ENCODE results near the gene NKAIN2.

The NKAIN2 gene

DNA sequence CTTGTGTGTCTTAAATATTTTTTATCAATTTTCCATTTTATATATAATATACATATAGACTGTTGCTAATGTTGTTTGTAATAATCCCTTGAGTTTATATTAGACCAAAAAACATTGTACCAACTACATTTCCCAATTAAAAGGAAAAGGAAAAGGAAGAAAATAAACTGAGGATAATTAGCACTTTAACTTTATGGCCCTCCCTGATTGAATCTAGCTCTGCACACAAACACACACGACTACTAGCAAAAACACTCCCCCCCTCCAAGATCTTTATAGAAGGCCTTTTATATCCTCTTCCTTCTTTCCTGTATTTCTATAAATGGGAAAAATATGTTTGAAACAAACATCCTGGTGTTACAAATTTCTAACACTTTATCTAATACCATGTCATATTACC, 276.8 kb downstream of the NKAIN2 start:
- Mint-ChIP-seq H3K4me1 (no peaks in the 10 kb centered on the region), H3K4me3 (no peak overlapping the region), H3K27ac (no peak overlapping the region), H3K36me3 (no peaks in the 10 kb centered on the region), H3K27me3 (no peaks in the 10 kb centered on the region), H3K9me3 (no peaks in the 10 kb centered on the region)

- no peaks in the 10 kb centered on the region for H3K4me1 Mint-ChIP-seq
- no peak overlapping the region for H3K27ac Mint-ChIP-seq
- H3K4me3 Mint-ChIP-seq, result no peak overlapping the region
- no peaks in the 10 kb centered on the region for H3K27me3 Mint-ChIP-seq
- H3K36me3 Mint-ChIP-seq, result no peaks in the 10 kb centered on the region
- H3K9me3 Mint-ChIP-seq, result no peaks in the 10 kb centered on the region
Measured at GRCh38 chr6:124090491-124090890, 286.8 kb downstream of the NKAIN2 start.

- H3K27ac Mint-ChIP-seq, result no peak overlapping the region
- no peaks in the 10 kb centered on the region for H3K4me1 Mint-ChIP-seq
Measured at GRCh38 chr6:124099520-124099919, 295.9 kb downstream of the NKAIN2 start.

GRCh38 chr6:124110514-124110913, 306.8 kb downstream of the NKAIN2 start:
- H3K9me3 Mint-ChIP-seq, result peaks cover 20% of the 10 kb centered on the region
- no peak overlapping the region for H3K4me3 Mint-ChIP-seq
- H3K27ac Mint-ChIP-seq, result no peak overlapping the region
- H3K4me1 Mint-ChIP-seq, result no peaks in the 10 kb centered on the region
- H3K27me3 Mint-ChIP-seq, result no peaks in the 10 kb centered on the region
- no peaks in the 10 kb centered on the region for H3K36me3 Mint-ChIP-seq

More at GRCh38 chr6:124099520-124099919, 295.9 kb downstream of the NKAIN2 start:
- Mint-ChIP-seq H3K9me3 (no peaks in the 10 kb centered on the region), H3K36me3 (no peaks in the 10 kb centered on the region), H3K27me3 (no peaks in the 10 kb centered on the region), H3K4me3 (no peak overlapping the region)

- Mint-ChIP-seq H3K4me1 (no peaks in the 10 kb centered on the region), H3K4me3 (no peak overlapping the region), H3K27ac (no peak overlapping the region), H3K27me3 (no peaks in the 10 kb centered on the region), H3K9me3 (no peaks in the 10 kb centered on the region), H3K36me3 (no peaks in the 10 kb centered on the region)
Measured at GRCh38 chr6:124119596-124119995, 315.9 kb downstream of the NKAIN2 start.

DNA sequence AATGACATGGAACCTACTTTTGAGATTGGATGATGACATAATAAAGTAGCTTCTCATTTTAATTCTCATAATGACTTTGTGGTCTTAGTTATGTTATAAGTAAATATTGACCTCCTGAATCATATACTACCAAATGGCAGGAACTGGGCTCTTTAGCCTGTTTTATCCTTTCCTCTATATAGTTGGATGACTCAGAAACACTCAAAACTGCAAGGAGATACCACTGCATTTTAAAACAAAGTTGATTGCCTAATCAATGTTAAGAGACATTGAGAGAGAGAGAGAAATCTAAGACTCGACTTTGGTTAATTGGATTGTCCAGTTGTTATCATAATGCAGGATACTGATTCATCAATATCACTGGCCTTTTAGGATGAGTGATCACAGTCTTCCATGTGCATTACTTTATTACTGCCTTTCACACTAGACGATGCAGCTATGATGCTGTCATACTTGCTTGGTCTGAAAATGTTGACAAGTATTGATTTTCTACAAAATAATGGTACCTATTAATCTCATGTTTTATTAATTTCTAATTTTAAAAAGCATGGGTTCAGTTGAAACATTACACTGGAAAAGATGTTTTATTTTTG, 320.0 kb downstream of the NKAIN2 start:
- no peak overlapping the region for H3K27ac Mint-ChIP-seq
- no peaks in the 10 kb centered on the region for H3K27me3 Mint-ChIP-seq
- H3K36me3 Mint-ChIP-seq, result no peaks in the 10 kb centered on the region
- H3K9me3 Mint-ChIP-seq, result no peaks in the 10 kb centered on the region
- no peaks in the 10 kb centered on the region for H3K4me1 Mint-ChIP-seq
- no peak overlapping the region for H3K4me3 Mint-ChIP-seq

- Mint-ChIP-seq H3K27ac (no peak overlapping the region), H3K9me3 (no peaks in the 10 kb centered on the region), H3K4me1 (no peaks in the 10 kb centered on the region), H3K27me3 (no peaks in the 10 kb centered on the region), H3K4me3 (no peak overlapping the region), H3K36me3 (no peaks in the 10 kb centered on the region)
Measured at GRCh38 chr6:124131259-124131658, 327.6 kb downstream of the NKAIN2 start.

- H3K27me3 Mint-ChIP-seq, result no peaks in the 10 kb centered on the region
- H3K4me3 Mint-ChIP-seq, result no peak overlapping the region
- no peaks in the 10 kb centered on the region for H3K9me3 Mint-ChIP-seq
- H3K27ac Mint-ChIP-seq, result no peak overlapping the region
- H3K4me1 Mint-ChIP-seq, result no peaks in the 10 kb centered on the region
- H3K36me3 Mint-ChIP-seq, result no peaks in the 10 kb centered on the region
Measured at GRCh38 chr6:124131779-124132178, 328.1 kb downstream of the NKAIN2 start.

DNA sequence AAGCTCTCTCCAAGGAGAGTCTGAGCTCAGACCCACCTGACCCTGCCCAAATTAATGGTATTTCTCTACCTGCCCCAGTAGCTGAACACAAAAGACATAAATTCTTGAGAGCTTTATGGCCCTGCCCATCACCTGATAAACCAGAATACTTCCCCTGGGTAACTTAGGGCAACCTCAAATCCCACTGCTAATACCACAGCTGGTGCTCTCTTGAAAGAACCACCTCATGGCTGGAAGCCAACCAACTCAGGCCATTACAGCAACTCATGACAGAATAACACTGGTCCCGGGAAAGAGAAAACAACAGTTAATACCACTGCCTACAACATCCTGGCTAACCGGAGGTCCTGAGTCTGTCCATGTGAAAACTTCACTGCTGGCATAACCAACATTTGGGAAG, 328.6 kb downstream of the NKAIN2 start:
- H3K9me3 Mint-ChIP-seq, result no peaks in the 10 kb centered on the region
- H3K27me3 Mint-ChIP-seq, result no peaks in the 10 kb centered on the region
- no peaks in the 10 kb centered on the region for H3K4me1 Mint-ChIP-seq
- H3K36me3 Mint-ChIP-seq, result no peaks in the 10 kb centered on the region
- no peak overlapping the region for H3K4me3 Mint-ChIP-seq
- H3K27ac Mint-ChIP-seq, result no peak overlapping the region

DNA sequence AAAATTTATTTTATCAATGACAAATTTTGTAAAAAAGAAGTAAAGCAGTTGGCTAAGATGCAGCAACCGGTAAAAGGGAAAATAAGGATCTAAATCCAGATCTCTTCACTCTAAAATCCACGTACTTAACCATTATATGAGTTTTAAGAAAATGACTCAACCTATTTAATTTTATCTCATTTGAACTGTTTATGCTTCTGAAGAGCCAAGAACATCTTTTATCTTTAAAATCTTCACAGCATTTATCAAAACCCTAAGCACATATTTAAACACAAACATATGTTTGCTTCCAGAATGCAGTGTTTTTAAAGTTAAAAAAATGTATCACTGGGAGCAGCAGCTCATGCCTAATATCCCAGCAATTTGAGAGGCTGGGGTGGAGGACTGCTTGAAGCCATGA, 339.2 kb downstream of the NKAIN2 start:
- Mint-ChIP-seq H3K36me3 (no peaks in the 10 kb centered on the region), H3K4me3 (no peak overlapping the region), H3K9me3 (peaks cover 6% of the 10 kb centered on the region), H3K4me1 (no peaks in the 10 kb centered on the region), H3K27ac (no peak overlapping the region), H3K27me3 (no peaks in the 10 kb centered on the region)

- no peak overlapping the region for H3K27ac Mint-ChIP-seq
- H3K36me3 Mint-ChIP-seq, result no peaks in the 10 kb centered on the region
- no peaks in the 10 kb centered on the region for H3K27me3 Mint-ChIP-seq
- peaks cover 6% of the 10 kb centered on the region for H3K9me3 Mint-ChIP-seq
- no peak overlapping the region for H3K4me3 Mint-ChIP-seq
- H3K4me1 Mint-ChIP-seq, result no peaks in the 10 kb centered on the region
Measured at GRCh38 chr6:124143435-124143834, 339.8 kb downstream of the NKAIN2 start.

- Mint-ChIP-seq H3K36me3 (no peaks in the 10 kb centered on the region), H3K27ac (no peak overlapping the region), H3K4me3 (no peak overlapping the region), H3K9me3 (no peaks in the 10 kb centered on the region), H3K4me1 (no peaks in the 10 kb centered on the region), H3K27me3 (no peaks in the 10 kb centered on the region)
Measured at GRCh38 chr6:124147621-124148020, 344.0 kb downstream of the NKAIN2 start.

DNA sequence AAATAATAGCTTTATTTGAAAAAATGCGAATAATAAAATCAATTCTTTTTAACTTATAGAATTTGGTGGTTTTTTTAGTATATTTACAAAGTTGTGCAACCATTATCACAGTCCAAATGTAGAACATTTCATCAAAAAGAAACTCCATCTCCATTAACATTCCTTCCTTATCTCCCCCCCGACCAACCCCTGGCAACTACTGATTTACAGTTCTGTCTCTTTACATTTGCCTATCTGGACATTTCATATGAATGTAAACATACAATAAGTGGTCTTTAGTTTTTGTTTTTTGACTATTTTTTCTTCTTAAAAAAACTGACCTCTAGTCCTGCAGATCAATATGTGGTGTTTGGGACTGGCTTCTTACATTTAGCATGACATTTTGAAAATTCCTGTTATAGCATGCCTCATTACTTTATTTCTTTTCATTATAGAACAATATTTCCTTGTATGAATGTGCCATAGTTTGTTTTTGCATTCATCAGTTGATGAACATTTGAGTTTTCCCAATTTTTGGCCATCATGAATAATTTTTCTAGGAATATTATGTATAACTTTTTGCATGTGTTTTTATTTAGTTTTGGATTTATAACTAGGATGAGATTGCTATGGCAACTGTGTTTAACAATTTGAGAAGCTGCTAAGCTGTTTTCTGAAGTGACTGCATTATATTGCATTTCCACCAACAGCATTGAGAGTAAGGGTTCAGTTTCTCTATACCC, 344.7 kb downstream of the NKAIN2 start:
- Mint-ChIP-seq H3K9me3 (no peaks in the 10 kb centered on the region), H3K4me3 (no peak overlapping the region), H3K27me3 (no peaks in the 10 kb centered on the region), H3K36me3 (no peaks in the 10 kb centered on the region), H3K4me1 (no peaks in the 10 kb centered on the region), H3K27ac (no peak overlapping the region)

GRCh38 chr6:124149646-124150045, 346.0 kb downstream of the NKAIN2 start:
- Mint-ChIP-seq H3K27me3 (no peaks in the 10 kb centered on the region), H3K4me3 (no peak overlapping the region), H3K9me3 (no peaks in the 10 kb centered on the region), H3K36me3 (no peaks in the 10 kb centered on the region), H3K27ac (no peak overlapping the region), H3K4me1 (no peaks in the 10 kb centered on the region)

- Mint-ChIP-seq H3K4me1 (no peaks in the 10 kb centered on the region), H3K36me3 (no peaks in the 10 kb centered on the region), H3K4me3 (no peak overlapping the region), H3K9me3 (no peaks in the 10 kb centered on the region), H3K27ac (no peak overlapping the region), H3K27me3 (no peaks in the 10 kb centered on the region)
Measured at GRCh38 chr6:124158024-124158423, 354.4 kb downstream of the NKAIN2 start.

DNA sequence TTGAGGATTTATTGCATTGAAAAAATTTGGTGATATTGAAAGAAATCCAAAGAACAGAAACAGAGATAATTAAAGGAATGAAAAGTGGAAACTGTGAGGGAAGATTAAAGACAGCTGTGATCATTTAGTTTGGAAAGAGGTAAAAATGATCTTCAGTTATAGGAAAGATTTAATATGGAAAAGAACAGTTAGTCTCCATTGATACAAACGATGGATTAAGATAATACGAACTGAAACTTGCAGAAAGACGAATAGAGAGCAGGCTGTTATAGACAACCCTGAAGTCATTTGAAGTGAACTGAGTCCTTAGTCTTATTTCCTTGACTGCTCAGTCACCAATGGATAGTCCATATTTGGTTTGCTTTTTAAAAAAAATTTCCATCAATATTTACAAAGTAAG, 360.0 kb downstream of the NKAIN2 start:
- H3K27me3 Mint-ChIP-seq, result no peaks in the 10 kb centered on the region
- no peaks in the 10 kb centered on the region for H3K4me1 Mint-ChIP-seq
- H3K27ac Mint-ChIP-seq, result no peak overlapping the region

GRCh38 chr6:124164343-124164742, 360.7 kb downstream of the NKAIN2 start:
- H3K9me3 Mint-ChIP-seq, result no peaks in the 10 kb centered on the region
- H3K4me1 Mint-ChIP-seq, result no peaks in the 10 kb centered on the region
- no peaks in the 10 kb centered on the region for H3K27me3 Mint-ChIP-seq
- H3K36me3 Mint-ChIP-seq, result no peaks in the 10 kb centered on the region
- H3K4me3 Mint-ChIP-seq, result no peak overlapping the region
- H3K27ac Mint-ChIP-seq, result no peak overlapping the region

More for the DNA sequence above, 360.0 kb downstream of the NKAIN2 start:
- no peaks in the 10 kb centered on the region for H3K36me3 Mint-ChIP-seq
- H3K4me3 Mint-ChIP-seq, result no peak overlapping the region
- H3K9me3 Mint-ChIP-seq, result no peaks in the 10 kb centered on the region
